ENCODE results near the gene CBX8.

CBX8 gene

GRCh38 chr17:79795795-79796443, 958 bp downstream of the CBX8 start:
- peak overlapping the region; percentile 93 for H3K27ac ChIP-seq

DNA sequence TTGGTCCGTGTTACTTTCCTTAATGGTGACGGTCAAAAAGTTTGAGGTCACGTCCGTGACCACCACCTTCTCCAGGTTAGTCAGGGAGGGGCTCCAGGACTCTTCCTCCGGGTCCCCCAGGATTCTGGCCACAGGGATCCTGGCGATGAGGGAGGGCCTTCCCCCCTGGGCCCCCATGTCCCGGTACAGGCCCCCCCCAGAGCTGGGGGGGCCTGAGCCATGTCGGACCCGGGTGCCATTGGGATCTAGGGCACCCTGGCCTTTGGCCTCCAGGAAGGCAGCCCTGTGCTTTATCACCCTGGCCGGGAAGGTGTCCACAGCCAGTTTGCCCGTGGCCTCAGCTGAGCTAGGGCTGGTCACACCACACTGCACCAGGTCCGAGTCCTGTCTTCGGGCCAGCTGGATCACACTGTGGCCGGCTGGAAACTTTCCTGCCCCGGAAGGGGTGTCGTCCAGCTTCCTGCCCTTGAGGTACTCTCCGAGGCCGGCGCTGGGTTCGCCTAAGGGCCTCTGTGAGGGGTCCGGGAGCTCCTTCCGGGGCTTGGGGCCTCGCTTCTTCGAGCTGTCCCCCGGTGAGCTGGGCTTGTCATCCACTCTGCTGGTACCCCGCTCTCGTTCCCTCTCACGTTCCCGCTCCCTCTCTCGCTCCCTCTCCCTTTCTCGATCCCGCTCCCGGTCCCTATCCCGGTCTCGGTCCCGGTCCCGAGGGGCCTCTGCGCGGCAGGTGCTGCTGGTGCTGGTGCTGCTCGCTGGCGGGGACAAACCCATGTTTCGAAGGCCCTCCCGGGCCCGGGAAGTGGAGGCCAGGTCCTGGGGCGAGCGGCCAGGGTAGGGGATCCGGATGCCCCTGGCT, 2.0 kb downstream of the CBX8 start:
- H3K27ac ChIP-seq: peak overlapping the region; percentile 93; the same call in 1 of the 2 replicates
- TF ChIP-seq ZFX (IDR thresholded peaks at IDR 0.05): no peak
- TF ChIP-seq, protein P1, sequence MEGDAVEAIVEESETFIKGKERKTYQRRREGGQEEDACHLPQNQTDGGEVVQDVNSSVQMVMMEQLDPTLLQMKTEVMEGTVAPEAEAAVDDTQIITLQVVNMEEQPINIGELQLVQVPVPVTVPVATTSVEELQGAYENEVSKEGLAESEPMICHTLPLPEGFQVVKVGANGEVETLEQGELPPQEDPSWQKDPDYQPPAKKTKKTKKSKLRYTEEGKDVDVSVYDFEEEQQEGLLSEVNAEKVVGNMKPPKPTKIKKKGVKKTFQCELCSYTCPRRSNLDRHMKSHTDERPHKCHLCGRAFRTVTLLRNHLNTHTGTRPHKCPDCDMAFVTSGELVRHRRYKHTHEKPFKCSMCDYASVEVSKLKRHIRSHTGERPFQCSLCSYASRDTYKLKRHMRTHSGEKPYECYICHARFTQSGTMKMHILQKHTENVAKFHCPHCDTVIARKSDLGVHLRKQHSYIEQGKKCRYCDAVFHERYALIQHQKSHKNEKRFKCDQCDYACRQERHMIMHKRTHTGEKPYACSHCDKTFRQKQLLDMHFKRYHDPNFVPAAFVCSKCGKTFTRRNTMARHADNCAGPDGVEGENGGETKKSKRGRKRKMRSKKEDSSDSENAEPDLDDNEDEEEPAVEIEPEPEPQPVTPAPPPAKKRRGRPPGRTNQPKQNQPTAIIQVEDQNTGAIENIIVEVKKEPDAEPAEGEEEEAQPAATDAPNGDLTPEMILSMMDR (conservative IDR thresholded peaks at IDR 0.05): no peak

More at GRCh38 chr17:79795795-79796443, 958 bp downstream of the CBX8 start:
- TF ChIP-seq ZFX (IDR thresholded peaks at IDR 0.05): no peak
- TF ChIP-seq, protein P1 (conservative IDR thresholded peaks at IDR 0.05): no peak

- no peak for TF ChIP-seq ZFX (IDR thresholded peaks at IDR 0.05)
- H3K27ac ChIP-seq: no peak overlapping the region
Measured at GRCh38 chr17:79793924-79794304, 3.0 kb downstream of the CBX8 start.

DNA sequence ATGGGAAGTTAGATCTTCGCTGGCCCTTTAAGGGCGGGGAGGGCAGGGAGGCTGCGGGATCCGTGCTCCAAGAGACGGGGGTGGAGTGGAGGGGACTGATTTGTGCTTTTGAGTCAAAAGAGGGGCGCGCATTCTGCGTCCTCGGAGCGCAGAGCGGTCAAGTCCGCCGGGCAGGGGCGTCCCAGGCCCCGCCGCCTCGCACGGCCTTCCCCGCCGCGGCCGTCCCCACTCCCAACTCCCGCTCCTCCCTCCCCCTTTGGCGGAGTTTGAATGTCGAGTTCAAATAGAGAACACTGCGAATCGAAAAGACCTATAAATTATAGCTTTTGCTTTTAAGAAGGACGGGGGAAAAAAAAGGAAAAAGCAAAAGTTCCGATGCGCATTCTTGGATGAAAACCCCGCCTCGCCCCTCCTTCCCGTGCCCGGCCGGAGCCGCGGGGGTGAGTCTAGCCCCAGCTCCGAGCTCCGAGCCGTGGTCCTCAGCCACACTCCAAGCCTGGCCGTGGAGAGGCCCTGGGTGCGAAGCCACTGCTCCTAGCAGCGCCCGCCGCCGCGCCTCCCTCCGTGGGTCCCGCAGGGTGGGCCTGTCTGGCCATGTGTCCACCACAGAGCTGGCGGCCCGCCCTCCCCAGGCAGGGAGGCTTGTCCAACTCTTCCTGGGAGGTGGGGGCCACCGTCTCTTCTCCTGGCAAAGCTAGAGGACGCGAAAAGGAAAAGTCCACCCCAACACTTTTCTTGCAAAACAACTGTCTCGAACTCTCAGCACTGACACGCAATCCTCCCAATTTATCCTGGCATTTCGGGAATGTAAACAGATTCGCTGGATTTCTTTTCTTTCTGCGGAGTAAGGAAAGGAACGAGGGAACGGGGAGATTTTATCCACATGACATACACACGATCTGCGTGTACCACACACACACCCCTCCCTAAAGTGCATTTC, 3.6 kb downstream of the CBX8 start:
- H3K27ac ChIP-seq: no peak overlapping the region
- TF ChIP-seq ZFX (IDR thresholded peaks at IDR 0.05): no peak
- TF ChIP-seq, protein P1 (conservative IDR thresholded peaks at IDR 0.05): no peak

- no peak overlapping the region for H3K27ac ChIP-seq
- no peak for TF ChIP-seq ZFX (IDR thresholded peaks at IDR 0.05)
- TF ChIP-seq, protein P1 (conservative IDR thresholded peaks at IDR 0.05): no peak
Measured at GRCh38 chr17:79792341-79792871, 4.5 kb downstream of the CBX8 start.

DNA sequence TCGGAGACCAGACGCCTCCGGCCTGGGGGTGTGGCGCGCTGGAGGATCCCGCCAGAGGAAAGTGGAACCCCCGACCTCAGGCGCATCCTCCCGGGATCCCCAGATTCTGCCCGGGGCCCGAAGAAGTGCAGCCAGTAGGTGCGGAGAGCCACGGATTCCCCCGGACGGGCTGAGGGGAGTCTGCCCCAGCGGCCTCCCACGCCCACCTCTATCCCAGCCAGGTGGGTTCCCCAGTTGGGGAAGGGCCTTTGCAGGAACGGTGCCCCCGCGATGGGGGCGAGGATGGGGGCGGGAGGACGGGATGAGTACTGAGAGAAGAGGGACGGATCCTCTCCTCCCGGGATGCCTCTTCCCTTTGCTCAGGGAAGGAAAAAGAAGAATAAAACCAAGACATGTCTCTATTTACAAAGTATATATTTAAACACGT, 5.1 kb downstream of the CBX8 start:
- TF ChIP-seq ZFX (IDR thresholded peaks at IDR 0.05): no peak
- TF ChIP-seq, protein P1 (conservative IDR thresholded peaks at IDR 0.05): no peak
- H3K27ac ChIP-seq: no peak overlapping the region

Measured in C4-2B (cell line).